SH-SY5Y (cell line): ENCODE data around the gene S100A1.

Experiments used
- GATA2 ChIP-seq: IDR thresholded peaks from 2 replicates; pipeline ENCODE4 v1.6.1; 2011; ENCODE audit warnings: mild to moderate bottlenecking, low read depth, low read length
- GATA3 ChIP-seq: IDR thresholded peaks from 2 replicates; pipeline ENCODE4 v1.6.1; 2011; ENCODE audit warnings: low read depth, mild to moderate bottlenecking, low read length, moderate library complexity

DNA sequence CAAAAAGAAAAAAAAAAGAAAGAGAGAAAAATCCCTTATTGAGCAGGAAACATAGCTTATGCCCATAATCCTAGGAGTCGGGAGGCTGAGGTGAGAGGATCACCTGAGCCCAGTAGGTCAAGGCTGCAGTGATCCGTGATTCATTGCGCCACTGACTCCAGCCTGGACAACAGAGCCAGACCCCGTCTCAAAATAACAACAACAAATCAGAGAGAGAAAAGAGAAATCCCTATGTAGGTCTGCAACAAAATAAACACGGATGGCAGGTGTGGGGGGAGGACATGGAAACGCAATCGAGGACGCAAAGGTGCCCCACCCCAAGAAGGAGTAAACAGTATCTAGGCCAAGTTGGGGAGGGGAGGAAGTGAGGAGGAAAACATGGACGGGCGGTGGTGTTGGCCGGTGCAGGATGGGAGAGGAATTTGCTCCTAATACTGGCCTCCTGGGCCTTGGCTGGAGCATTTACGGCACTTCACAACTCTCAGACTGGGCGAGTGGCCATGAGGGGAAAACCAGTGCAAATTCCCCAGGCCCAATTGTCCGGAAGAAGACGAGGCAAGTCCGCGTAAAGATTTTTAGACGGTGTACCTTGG, 5.0 kb downstream of the S100A1 start:
- TF ChIP-seq GATA2 (no peak), GATA3 (no peak)
